Spleen (tissue), 7 donors: ENCODE data around the gene CATSPER3.

ENCODE experiments used
- CTCF ChIP-seq, 11 experiments: fragments of 200-600 bp in 7 of 11; fragments of 450-650 bp in 4 of 11; sonication (generic) in 4 of 11; IDR thresholded peaks in 8 of 11; conservative IDR thresholded peaks in 3 of 11; 1 replicate in 7 of 11; 2 replicates in 4 of 11; pipeline versions ENCODE4 v1.4.0 to v1.8.0; 2016 to 2021; ENCODE audit warnings: antibody characterized with exemption in 11 of 11, inconsistent platforms in 4 of 11, mild to moderate bottlenecking in 1 of 11
- POLR2A ChIP-seq, 3 donors: fragments of 450-650 bp; IDR thresholded peaks; one replicate each; pipeline ENCODE4 v1.5.1; 2017; ENCODE audit warnings: antibody characterized with exemption in 3 of 3, mild to moderate bottlenecking in 1 of 3
- POLR2AphosphoS5 ChIP-seq, 3 donors: sonication (generic); formaldehyde crosslinking; IDR thresholded peaks; one replicate each; pipeline ENCODE4 v1.5.1; 2017; ENCODE audit warnings: antibody characterized with exemption in 3 of 3
- donor health status: DM: no; HTN: no; CAD: no; lungs with moderate emphysema.
- donor health status: DM: no; HTN: no; CAD: no.
- donor health status: DM: no; HTN: no; CAD: no.

GRCh38 chr5:135019314-135019713, 51.6 kb downstream of the CATSPER3 start:
- TF ChIP-seq CTCF (IDR thresholded peaks at IDR 0.05 in 8 of 11, conservative IDR thresholded peaks at IDR 0.05 in 3 of 11) (no peak), POLR2A (IDR thresholded peaks at IDR 0.05) (no peak), POLR2AphosphoS5 (IDR thresholded peaks at IDR 0.05) (no peak)
